OCI-LY1 (cell line): Measurements from ENCODE around the gene FAM83C.
A peak's percentile ranks its signal among the peaks of the same experiment; 100 is the strongest.

Experiments
- H2AFZ ChIP-seq: fragments of 200-600 bp; sonication (generic), shearing (Covaris generic); 2 replicates; pipeline ENCODE4 v1.6.0; 2014; ENCODE audit warnings: antibody characterized with exemption, mild to moderate bottlenecking, low read length
- H3F3A ChIP-seq: fragments of 200-600 bp; sonication (generic), shearing (Covaris generic); 2 replicates; pipeline ENCODE4 v1.6.0; 2014; ENCODE audit warnings: mild to moderate bottlenecking, antibody characterized with exemption, low read length, moderate library complexity; ENCODE audit not compliant: insufficient read depth
- H3K27ac ChIP-seq: fragments of 200-600 bp; sonication (generic); 2 replicates; pipeline ENCODE4 v1.5.1; 2014; ENCODE audit warnings: low read length, mixed run types, mild to moderate bottlenecking, low read depth; ENCODE audit not compliant: poor library complexity, severe bottlenecking
- H3K27me3 ChIP-seq: fragments of 200-600 bp; sonication (generic); 2 replicates; pipeline ENCODE4 v1.6.0; 2014; ENCODE audit warnings: antibody characterized with exemption, mild to moderate bottlenecking, low read length, moderate library complexity; ENCODE audit not compliant: insufficient read depth
- H3K36me3 ChIP-seq: fragments of 200-600 bp; sonication (generic); 2 replicates; pipeline ENCODE4 v1.6.1; 2014; ENCODE audit warnings: mild to moderate bottlenecking, antibody characterized with exemption, low read length, moderate library complexity, mixed read lengths; ENCODE audit not compliant: insufficient read depth
- H3K4me1 ChIP-seq: fragments of 200-600 bp; sonication (generic); 2 replicates; pipeline ENCODE4 v1.5.1; 2014; ENCODE audit warnings: mild to moderate bottlenecking, low read length, moderate library complexity; ENCODE audit not compliant: insufficient read depth, severe bottlenecking
- H3K4me2 ChIP-seq: fragments of 200-600 bp; sonication (generic), shearing (Covaris generic); 2 replicates; pipeline ENCODE4 v1.6.1; 2014; ENCODE audit warnings: low read length
- H3K4me3 ChIP-seq: fragments of 200-600 bp; sonication (generic); 2 replicates; pipeline ENCODE4 v1.5.1; 2014; ENCODE audit warnings: low read length, low read depth, mild to moderate bottlenecking, mixed read lengths; ENCODE audit not compliant: poor library complexity, severe bottlenecking
- H3K79me2 ChIP-seq: fragments of 200-600 bp; shearing (Covaris generic); 2 replicates; pipeline ENCODE4 v1.6.1; 2016; ENCODE audit warnings: mixed run types, low read length, mixed read lengths; ENCODE audit not compliant: insufficient read depth
- H3K9ac ChIP-seq: fragments of 200-600 bp; sonication (generic), shearing (Covaris generic); 2 replicates; pipeline ENCODE4 v1.6.1; 2014; ENCODE audit warnings: mild to moderate bottlenecking, low read length, mixed read lengths
- H3K9me2 ChIP-seq: fragments of 200-600 bp; sonication (generic), shearing (Covaris generic); 2 replicates; pipeline ENCODE4 v1.6.1; 2014; ENCODE audit warnings: low read depth, mild to moderate bottlenecking, low read length, mixed read lengths
- H3K9me3 ChIP-seq: fragments of 200-600 bp; shearing (Covaris generic); 2 replicates; pipeline ENCODE4 v1.6.1; 2014; ENCODE audit warnings: low read length, mixed read lengths
- H4K20me1 ChIP-seq: fragments of 200-600 bp; sonication (generic), shearing (Covaris generic); 2 replicates; pipeline ENCODE4 v1.6.0; 2016; ENCODE audit warnings: mild to moderate bottlenecking, low read length; ENCODE audit not compliant: insufficient read depth
- CTCF ChIP-seq: fragments of 200-600 bp; sonication (generic), shearing (Covaris generic); IDR thresholded peaks from 2 replicates; pipeline ENCODE4 v1.5.1; 2017; ENCODE audit warnings: mild to moderate bottlenecking, antibody characterized with exemption, low read length, moderate library complexity, mixed read lengths
- EZH2 ChIP-seq: fragments of 200-600 bp; sonication (generic), shearing (Covaris generic); IDR thresholded peaks from 2 replicates; pipeline ENCODE4 v1.8.0; 2017; ENCODE audit warnings: borderline replicate concordance, mixed run types, mild to moderate bottlenecking, antibody characterized with exemption, low read length, moderate library complexity, mixed read lengths

Gene FAM83C

GRCh38 chr20:35284992-35285805 lies 7.0 kb downstream of the FAM83C start:
- no peaks in the 10 kb centered on the region for H3K9me2 ChIP-seq
- peaks cover 18% of the 10 kb centered on the region for H3K4me1 ChIP-seq
- H4K20me1 ChIP-seq, result no peaks in the 10 kb centered on the region
- H3K9me3 ChIP-seq, result no peaks in the 10 kb centered on the region
- H3F3A ChIP-seq, result no peaks in the 10 kb centered on the region
- no peak for TF ChIP-seq EZH2
- no peak for TF ChIP-seq CTCF
- H3K9ac ChIP-seq, result peak overlapping the region; percentile 84
- H3K4me3 ChIP-seq, result peak overlapping the region; percentile 85
- peak overlapping the region; percentile 76; the same call in 1 of the 2 replicates for H2AFZ ChIP-seq
- H3K27ac ChIP-seq, result no peak overlapping the region
- peaks cover 12% of the 10 kb centered on the region for H3K79me2 ChIP-seq
- H3K27me3 ChIP-seq, result no peaks in the 10 kb centered on the region
- H3K4me2 ChIP-seq, result peak overlapping the region; percentile 89
- H3K36me3 ChIP-seq, result peaks cover 21% of the 10 kb centered on the region

DNA sequence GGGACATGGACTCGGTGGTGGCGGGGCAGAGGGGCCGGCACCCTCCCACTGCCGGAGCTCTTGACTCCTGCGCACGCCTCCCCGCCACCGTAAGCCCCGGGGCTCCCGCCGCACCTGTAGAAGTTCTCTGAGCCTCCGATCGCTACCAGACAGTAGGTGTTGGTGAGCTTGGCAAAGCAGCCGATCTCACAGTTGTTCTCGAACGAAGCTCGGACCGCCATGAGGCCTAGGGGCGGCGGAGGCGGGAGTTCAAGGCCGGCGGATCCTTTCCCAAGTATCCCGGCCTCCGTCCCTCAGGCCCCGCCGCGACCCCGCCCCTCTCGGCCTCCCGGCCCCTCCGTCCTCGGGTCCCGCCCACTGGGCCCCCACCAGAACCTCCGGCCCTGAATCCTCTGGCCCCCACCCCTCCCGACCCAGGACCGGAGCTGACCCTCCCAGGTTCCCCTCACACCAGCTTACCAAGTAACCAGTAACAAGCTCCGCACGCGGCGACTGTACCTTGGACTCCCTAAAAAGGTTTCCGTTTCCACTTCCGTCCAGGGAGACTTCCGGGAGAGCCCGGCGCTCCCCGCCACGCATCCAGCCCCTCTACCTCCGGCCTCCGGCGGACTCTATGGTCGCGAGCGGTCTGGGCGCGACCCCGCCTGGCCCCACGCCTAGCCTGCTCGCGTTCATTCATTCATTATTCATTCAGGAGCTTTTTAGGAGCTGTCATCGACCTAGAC lies 7.8 kb downstream of the FAM83C start, which contains the start of gene EIF6:
EIF6 (minus strand) TSS at position 506 of the 725 bp plus-strand sequence; CDS start at position 221, 285 bp downstream.
- H3K9me2 ChIP-seq, result no peaks in the 10 kb centered on the region
- H3K9me3 ChIP-seq, result no peaks in the 10 kb centered on the region
- peak within 1 kb of the TSS; percentile 85 for H3K4me3 ChIP-seq
- peak within 1 kb of the TSS; percentile 89 for H3K4me2 ChIP-seq
- H3K36me3 ChIP-seq, result peaks cover 29% of the 10 kb centered on the region
- H3F3A ChIP-seq, result no peaks in the 10 kb centered on the region
- H2AFZ ChIP-seq, result peak within 1 kb of the TSS; percentile 76; the same call in 1 of the 2 replicates
- no peaks in the 10 kb centered on the region for H4K20me1 ChIP-seq
- peaks cover 12% of the 10 kb centered on the region for H3K79me2 ChIP-seq
- H3K27me3 ChIP-seq, result no peaks in the 10 kb centered on the region
- no peak within 1 kb of the TSS for H3K27ac ChIP-seq
- peaks cover 18% of the 10 kb centered on the region for H3K4me1 ChIP-seq
- no peak for TF ChIP-seq EZH2
- no peak for TF ChIP-seq CTCF
- peak within 1 kb of the TSS; percentile 84 for H3K9ac ChIP-seq

DNA sequence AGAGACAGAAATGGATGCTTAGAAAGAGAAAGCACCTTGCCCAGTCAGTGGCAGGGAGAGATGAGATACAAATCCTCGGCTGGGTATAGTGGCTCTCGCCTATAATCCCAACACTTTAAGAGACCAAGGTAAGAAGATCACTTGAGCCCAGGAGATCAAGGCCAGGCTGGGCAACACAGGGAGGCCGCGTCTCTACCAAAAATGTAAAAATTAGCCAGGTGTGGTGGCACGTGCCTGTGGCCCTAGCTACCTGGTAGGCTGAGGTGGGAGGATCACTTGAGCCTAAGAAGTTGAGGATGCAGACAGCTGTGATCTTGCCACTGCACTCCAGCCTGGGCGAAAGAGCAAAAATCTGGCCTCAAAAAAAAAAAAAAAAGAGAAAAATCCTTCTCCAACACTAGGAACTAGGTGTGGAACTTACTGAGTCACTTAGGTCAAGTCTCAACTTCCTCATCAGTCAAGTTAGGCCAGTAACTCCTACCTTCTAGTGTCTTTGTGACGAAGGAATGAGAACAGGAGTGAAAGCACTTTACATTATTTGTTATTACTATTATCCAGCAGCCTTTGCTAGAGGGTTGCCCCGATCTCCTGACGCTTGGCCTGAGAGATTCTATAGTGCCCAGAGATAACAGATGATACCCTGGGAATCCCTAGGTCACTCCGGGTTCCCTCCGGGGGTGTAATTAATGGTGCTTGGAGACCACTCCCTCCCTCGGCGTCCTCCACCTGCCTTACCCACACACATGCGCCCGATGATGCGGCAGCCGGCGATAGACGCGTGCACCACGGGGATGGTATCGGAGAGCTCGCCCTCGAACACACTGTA lies 8.6 kb downstream of the FAM83C start:
- peak overlapping the region; percentile 84 for H3K9ac ChIP-seq
- H3K27ac ChIP-seq, result no peak overlapping the region
- no peak overlapping the region for H2AFZ ChIP-seq
- H3K9me2 ChIP-seq, result no peaks in the 10 kb centered on the region
- no peaks in the 10 kb centered on the region for H3K9me3 ChIP-seq
- H3K27me3 ChIP-seq, result no peaks in the 10 kb centered on the region
- peaks cover 18% of the 10 kb centered on the region for H3K4me1 ChIP-seq
- peaks cover 37% of the 10 kb centered on the region for H3K36me3 ChIP-seq
- H3F3A ChIP-seq, result peaks cover under 1% of the 10 kb centered on the region
- H3K4me2 ChIP-seq, result peak overlapping the region; percentile 89
- peaks cover 12% of the 10 kb centered on the region for H3K79me2 ChIP-seq
- no peaks in the 10 kb centered on the region for H4K20me1 ChIP-seq
- TF ChIP-seq CTCF (no peak), EZH2 (no peak)
- peak overlapping the region; percentile 85 for H3K4me3 ChIP-seq
